GM19035 (cell line): Measurements from ENCODE around the gene PLA2G3.

Source experiments
- ATAC-seq: cut with Tn5 transposase; IDR thresholded peaks from one replicate; pipeline ENCODE4 v1.9.1; 2021; ENCODE audit not compliant: unreplicated experiment

PLA2G3 gene

GRCh38 chr22:31148488-31148887 is 8.2 kb upstream of the PLA2G3 start:
- ATAC-seq, result no peak

- no peak for ATAC-seq
These were observed 3.9 kb upstream of the PLA2G3 start for GRCh38 chr22:31144223-31144622.

- ATAC-seq, result no peak
These were observed 3.2 kb upstream of the PLA2G3 start for GRCh38 chr22:31143537-31143936.

- no peak for ATAC-seq
These were observed 2.7 kb upstream of the PLA2G3 start for GRCh38 chr22:31143038-31143437.

GRCh38 chr22:31142285-31142684 is 2.0 kb upstream of the PLA2G3 start:
- ATAC-seq, result no peak

- no peak for ATAC-seq
These were observed 1.2 kb upstream of the PLA2G3 start for GRCh38 chr22:31141551-31141950.

GRCh38 chr22:31140746-31141145 is 438 bp upstream of the PLA2G3 start:
- no peak for ATAC-seq

GRCh38 chr22:31139066-31139465 is 1.2 kb downstream of the PLA2G3 start:
- ATAC-seq, result no peak

GRCh38 chr22:31138126-31138525 is 2.2 kb downstream of the PLA2G3 start:
- ATAC-seq, result no peak

GRCh38 chr22:31137721-31138120 is 2.6 kb downstream of the PLA2G3 start:
- ATAC-seq, result no peak

- ATAC-seq, result no peak
These were observed 3.6 kb downstream of the PLA2G3 start for GRCh38 chr22:31136711-31137110.

GRCh38 chr22:31136155-31136554 is 4.2 kb downstream of the PLA2G3 start:
- ATAC-seq, result no peak

GRCh38 chr22:31135706-31136105 is 4.6 kb downstream of the PLA2G3 start:
- no peak for ATAC-seq

- ATAC-seq, result no peak
These were observed 5.6 kb downstream of the PLA2G3 start for GRCh38 chr22:31134688-31135087.

GRCh38 chr22:31133911-31134310 is 6.4 kb downstream of the PLA2G3 start:
- no peak for ATAC-seq

GRCh38 chr22:31130873-31131272 is 9.4 kb downstream of the PLA2G3 start:
- no peak for ATAC-seq

- ATAC-seq, result no peak
These were observed 12.2 kb downstream of the PLA2G3 start for GRCh38 chr22:31128156-31128555.

- ATAC-seq, result no peak
These were observed 13.0 kb downstream of the PLA2G3 start for GRCh38 chr22:31127181-31127772.

GRCh38 chr22:31126869-31127175 is 13.5 kb downstream of the PLA2G3 start:
- no peak for ATAC-seq

- no peak for ATAC-seq
These were observed 14.0 kb downstream of the PLA2G3 start for GRCh38 chr22:31126128-31126868.

- ATAC-seq, result no peak
These were observed 14.7 kb downstream of the PLA2G3 start for GRCh38 chr22:31125521-31126117.

- no peak for ATAC-seq
These were observed 15.4 kb downstream of the PLA2G3 start for GRCh38 chr22:31124811-31125465.
